ENCODE results near the gene XPC. TPM values are rescaled to one million over a fixed set of nuclear protein-coding genes. Genes with fewer than 3 reads are reported as not detected.

Gene XPC
- total RNA-seq, 1 experiment from 2014 or later, result 15.1 TPM

- H3K4me3 ChIP-seq (ENCODE audit: low read depth in 2 of 2, low read length in 2 of 2), result peak overlapping the region; percentile 79 to 99
- POLR2A ChIA-PET, result no interaction called here
- no peak for TF ChIP-seq TCF7L2 (IDR thresholded peaks at IDR 0.05; ENCODE audit: low read depth, low read length)
- no peak for TF ChIP-seq SIN3A (IDR thresholded peaks at IDR 0.05; ENCODE audit: borderline replicate concordance, insufficient read depth, low read depth, low read length)
- TF ChIP-seq, protein P1, sequence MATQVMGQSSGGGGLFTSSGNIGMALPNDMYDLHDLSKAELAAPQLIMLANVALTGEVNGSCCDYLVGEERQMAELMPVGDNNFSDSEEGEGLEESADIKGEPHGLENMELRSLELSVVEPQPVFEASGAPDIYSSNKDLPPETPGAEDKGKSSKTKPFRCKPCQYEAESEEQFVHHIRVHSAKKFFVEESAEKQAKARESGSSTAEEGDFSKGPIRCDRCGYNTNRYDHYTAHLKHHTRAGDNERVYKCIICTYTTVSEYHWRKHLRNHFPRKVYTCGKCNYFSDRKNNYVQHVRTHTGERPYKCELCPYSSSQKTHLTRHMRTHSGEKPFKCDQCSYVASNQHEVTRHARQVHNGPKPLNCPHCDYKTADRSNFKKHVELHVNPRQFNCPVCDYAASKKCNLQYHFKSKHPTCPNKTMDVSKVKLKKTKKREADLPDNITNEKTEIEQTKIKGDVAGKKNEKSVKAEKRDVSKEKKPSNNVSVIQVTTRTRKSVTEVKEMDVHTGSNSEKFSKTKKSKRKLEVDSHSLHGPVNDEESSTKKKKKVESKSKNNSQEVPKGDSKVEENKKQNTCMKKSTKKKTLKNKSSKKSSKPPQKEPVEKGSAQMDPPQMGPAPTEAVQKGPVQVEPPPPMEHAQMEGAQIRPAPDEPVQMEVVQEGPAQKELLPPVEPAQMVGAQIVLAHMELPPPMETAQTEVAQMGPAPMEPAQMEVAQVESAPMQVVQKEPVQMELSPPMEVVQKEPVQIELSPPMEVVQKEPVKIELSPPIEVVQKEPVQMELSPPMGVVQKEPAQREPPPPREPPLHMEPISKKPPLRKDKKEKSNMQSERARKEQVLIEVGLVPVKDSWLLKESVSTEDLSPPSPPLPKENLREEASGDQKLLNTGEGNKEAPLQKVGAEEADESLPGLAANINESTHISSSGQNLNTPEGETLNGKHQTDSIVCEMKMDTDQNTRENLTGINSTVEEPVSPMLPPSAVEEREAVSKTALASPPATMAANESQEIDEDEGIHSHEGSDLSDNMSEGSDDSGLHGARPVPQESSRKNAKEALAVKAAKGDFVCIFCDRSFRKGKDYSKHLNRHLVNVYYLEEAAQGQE (IDR thresholded peaks at IDR 0.05; ENCODE audit: insufficient read depth in 1 of 2, low read depth in 2 of 2, low read length in 1 of 2), result no peak
- no peak for TF ChIP-seq POLR2AphosphoS5 (IDR thresholded peaks at IDR 0.05; ENCODE audit: low read depth, low read length)
- TF ChIP-seq CTCF (IDR thresholded peaks at IDR 0.05), result no peak
- peaks cover 19% of the 10 kb centered on the region for H3K4me1 ChIP-seq (ENCODE audit: control insufficient read depth, insufficient read depth, low read length)
- no peaks in the 10 kb centered on the region for H3K9me3 ChIP-seq (ENCODE audit: control insufficient read depth, insufficient read depth, low read depth, low read length)
- no TSS peak for BruUV-seq (replicated peaks)
- intact Hi-C loops (cut with micrococcal nuclease; ENCODE audit: unreplicated experiment) (no loop called here), in situ Hi-C loops (cut with HindIII; ENCODE audit: low pct_unique_long_range_greater_than_20kb, low sequenced_read_pairs) (no loop called here)
- ATAC-seq (no peak), DNase-seq (ENCODE audit: low read depth, low spot score) (no peak)
- peaks cover 15% of the 10 kb centered on the region for H3K36me3 ChIP-seq (ENCODE audit: control insufficient read depth, insufficient read depth, low read length)
- no peaks in the 10 kb centered on the region for H3K27me3 ChIP-seq (ENCODE audit: control insufficient read depth, insufficient read depth, low read length)
- CTCF ChIA-PET, result no interaction called here
- peak overlapping the region; percentile 92; the same call in 1 of the 2 replicates for H3K27ac ChIP-seq (ENCODE audit: low read length)
Measured at GRCh38 chr3:14179795-14180194, 1.4 kb upstream of the XPC start.

DNA sequence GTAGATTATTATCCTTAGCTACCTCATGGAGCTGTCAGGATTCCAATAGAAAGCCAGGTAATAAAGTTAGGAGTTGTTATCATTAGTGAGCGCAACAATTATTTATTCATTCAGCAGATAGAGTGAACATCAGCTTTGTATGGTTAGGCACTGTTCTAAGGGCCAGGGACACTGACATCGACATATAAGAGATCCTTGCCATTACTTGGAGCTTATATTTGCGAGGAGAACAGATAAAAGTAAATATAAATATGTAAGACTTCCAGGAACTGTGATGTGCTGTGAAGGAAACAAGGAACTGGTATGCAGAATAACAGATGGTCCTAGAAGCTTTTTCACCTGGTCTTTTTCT, 689 bp upstream of the XPC start:
- ChIA-PET POLR2A (interaction anchor here (0.7 to 1.0 kb wide), 2 partner anchors 54 to 406 kb away, joined by 3 to 4 read pairs; partner anchors contain the start of genes CHCHD4 and TMEM43), CTCF (no interaction called here)
- no TSS peak for BruUV-seq (replicated peaks)
- Histone ChIP-seq H3K4me1 (ENCODE audit: control insufficient read depth, insufficient read depth, low read length) (peaks cover 19% of the 10 kb centered on the region), H3K36me3 (ENCODE audit: control insufficient read depth, insufficient read depth, low read length) (peaks cover 15% of the 10 kb centered on the region), H3K27me3 (ENCODE audit: control insufficient read depth, insufficient read depth, low read length) (no peaks in the 10 kb centered on the region), H3K9me3 (ENCODE audit: control insufficient read depth, insufficient read depth, low read depth, low read length) (no peaks in the 10 kb centered on the region), H3K27ac (ENCODE audit: low read length) (peak overlapping the region; percentile 92), H3K4me3 (ENCODE audit: low read depth in 2 of 2, low read length in 2 of 2) (peak overlapping the region; percentile 79 to 99)
- no peak for ATAC-seq
- DNase-seq (ENCODE audit: low read depth, low spot score), result no peak
- TF ChIP-seq CTCF (IDR thresholded peaks at IDR 0.05) (no peak), TCF7L2 (IDR thresholded peaks at IDR 0.05; ENCODE audit: low read depth, low read length) (no peak), POLR2AphosphoS5 (IDR thresholded peaks at IDR 0.05; ENCODE audit: low read depth, low read length) (no peak), SIN3A (IDR thresholded peaks at IDR 0.05; ENCODE audit: borderline replicate concordance, insufficient read depth, low read depth, low read length) (no peak)
- TF ChIP-seq, protein P1 (IDR thresholded peaks at IDR 0.05; ENCODE audit: insufficient read depth in 1 of 2, low read depth in 2 of 2, low read length in 1 of 2), result no peak
- in situ Hi-C loops (cut with HindIII; ENCODE audit: low pct_unique_long_range_greater_than_20kb, low sequenced_read_pairs) (no loop called here), intact Hi-C loops (cut with micrococcal nuclease; ENCODE audit: unreplicated experiment) (no loop called here)
